NAMALWA (cell line): Measurements from ENCODE around the gene PLB1.
A peak's percentile ranks its signal among the peaks of the same experiment; 100 is the strongest.

Source experiments
- DNase-seq: peaks from one replicate; pipeline ENCODE4 v3.0.0-alpha.2; 2015; ENCODE audit warnings: low spot score

PLB1 gene

GRCh38 chr2:28613633-28614501, 118.0 kb downstream of the PLB1 start:
- DNase-seq = no peak

DNA sequence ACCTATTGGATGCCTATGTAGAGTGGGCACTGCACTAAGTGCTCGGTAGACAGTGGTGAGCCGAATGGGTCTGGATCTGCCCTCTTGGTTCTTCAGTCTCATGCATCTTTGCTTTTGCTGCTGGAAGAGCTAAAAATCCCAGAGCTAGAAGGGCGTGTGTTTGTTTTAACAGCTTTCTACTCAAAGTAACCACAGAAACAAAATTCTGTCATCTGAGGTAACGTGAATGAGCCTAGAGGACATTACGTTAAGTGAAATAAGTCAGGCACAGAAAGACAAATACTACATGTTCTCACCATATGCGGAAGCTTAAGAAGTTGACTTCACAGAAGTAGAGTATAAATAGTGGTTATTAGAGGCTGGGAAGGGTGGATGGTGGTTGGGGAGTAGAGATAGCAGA, 119.8 kb downstream of the PLB1 start:
- DNase-seq = no peak

DNA sequence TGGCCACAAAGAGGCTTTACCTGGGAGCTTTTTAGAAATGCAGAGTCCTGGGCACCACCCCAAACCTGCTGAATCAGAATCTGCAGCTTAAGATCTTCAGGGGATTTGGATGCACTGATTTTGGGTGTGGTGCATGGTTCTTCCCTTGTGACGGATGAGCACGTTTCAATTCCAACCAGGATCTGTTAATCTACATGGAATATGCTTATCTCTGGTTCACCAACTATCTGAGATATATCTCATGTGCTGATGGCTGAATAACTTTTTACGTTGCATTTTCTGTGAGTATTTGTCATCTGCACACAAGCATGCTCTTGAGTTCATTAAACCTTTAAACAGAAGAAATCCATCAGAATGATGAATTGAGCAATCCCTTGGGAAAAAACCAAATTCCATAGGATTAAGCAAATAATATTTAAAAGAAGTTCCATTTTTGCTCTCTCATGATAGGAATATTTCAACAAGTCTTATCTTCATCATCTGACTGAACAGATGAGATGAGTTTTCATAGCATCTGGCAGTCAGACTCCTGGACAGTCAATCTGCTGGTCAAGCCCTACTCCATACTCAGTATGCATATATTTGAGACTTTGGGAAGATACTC, 120.6 kb downstream of the PLB1 start:
- no peak for DNase-seq

DNA sequence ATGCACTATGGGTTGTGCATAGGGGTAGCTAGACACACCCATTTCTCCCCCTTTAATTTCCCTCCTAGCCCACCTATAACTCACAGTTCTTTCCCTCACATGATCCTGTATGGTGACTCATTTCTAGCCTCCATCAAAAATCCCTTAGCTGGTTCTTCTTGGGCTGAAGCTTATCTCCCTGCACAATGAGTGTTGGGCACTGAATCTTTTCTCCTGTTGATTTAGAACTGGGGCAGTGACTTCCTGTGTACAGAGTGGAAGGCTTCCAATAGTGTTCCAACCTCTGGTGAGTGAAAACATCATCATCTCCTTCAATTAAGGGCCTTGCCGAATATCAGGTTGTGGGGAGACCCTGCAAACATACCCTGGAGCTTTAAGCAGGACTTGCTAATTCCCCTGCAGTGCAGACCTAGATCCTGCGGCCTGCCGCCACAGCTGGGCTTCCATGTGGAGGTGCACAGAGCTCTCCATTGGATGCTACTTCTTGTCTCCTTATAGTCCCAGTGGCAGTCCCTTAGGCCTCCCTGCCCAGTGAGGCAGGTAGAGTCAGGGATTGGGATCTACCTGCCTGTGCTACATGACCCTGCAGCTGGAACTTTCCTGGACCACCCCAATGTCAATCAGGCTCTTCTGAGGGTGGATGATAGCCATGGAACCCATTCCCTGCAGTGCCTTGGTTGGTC, 121.8 kb downstream of the PLB1 start:
- DNase-seq = no peak

DNA sequence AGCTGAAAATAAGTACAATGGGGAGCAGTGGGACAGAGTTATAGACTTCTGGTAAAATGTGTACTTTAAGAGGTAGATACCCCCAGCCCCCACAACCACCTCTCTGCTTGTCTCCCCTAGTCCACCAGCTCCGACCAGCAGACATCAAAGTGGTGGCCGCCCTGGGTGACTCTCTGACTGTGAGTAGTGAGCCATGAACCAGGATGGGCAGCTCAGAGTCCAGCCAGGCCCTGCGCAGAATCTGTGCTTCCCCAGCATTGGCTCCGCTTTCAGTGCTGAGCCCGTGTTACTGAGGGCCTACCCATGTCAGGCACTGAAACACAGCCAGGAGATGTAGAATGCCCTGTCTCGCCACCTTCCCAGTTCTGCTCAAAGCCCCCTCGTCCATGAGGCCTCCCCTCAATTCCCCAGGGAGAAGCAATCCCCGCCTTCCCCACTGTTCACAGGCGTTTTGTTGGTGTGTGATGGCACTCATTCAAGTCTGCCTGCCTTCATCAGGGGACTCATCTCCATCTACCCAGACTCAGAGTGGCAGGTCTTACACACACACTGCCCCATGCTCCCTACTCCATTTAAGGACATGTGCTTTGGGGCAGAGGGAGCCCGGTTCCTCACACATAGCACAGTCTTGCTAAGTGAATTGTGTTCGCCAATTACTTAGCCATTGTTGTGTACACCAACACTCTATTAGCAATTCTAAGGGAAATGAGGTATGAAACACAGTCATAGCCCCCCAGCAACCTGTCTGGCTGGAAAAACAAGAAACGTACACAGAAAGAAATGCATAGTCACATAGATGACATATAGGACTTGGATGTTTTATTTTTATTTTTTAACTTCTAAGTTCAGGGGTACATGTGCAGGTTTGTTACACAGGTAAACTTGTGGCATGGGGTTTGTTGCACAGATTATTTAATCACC, 122.6 kb downstream of the PLB1 start:
- no peak for DNase-seq

DNA sequence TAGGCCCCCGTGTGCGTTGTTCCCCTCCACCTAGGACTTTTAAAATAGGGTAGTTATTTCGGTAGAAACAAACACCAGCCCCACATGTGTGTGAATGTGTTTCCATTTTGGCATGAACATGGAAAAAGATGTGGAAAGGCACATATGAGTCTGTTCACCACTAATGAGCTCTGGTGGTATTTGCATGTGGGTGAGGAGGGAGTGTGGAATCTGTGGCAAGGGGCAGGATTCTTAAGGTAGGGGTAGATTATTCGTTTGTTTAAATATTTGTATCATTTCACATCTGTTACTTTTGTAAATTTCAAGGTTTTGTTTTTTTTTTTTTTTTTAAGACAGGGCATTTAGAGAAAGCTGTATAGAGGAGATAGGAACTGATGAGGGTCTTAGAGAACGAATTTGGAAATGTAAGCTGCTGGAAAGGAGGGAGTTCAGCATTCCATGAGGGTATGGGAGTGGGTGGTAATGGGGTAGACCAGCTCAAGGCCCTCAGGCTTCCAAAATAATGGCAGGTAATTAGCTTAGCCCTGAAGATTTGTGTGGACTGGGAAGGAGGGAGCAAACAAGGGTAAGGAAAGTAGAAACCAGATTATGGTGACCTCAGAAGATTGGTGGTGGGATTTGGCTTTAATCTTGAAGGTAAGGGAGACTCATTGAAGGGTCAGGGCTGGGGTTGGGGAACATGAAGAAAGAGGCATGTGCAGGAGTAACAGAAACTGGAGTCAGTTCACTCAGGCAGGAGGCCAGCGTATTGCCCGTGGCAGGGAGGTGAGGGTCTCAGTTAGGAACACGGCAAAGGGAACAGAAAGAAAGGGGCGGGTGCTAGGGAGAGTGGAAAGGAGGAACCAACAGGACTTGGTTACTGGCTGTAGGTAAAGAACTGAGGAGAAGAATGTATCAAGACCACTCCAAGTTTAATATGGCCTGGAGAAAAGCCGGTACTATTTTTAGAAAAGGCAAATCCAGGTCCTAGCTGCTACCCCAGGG, 123.6 kb downstream of the PLB1 start:
- no peak for DNase-seq

- DNase-seq = no peak
Observed at GRCh38 chr2:28620291-28620793, 124.5 kb downstream of the PLB1 start.

DNA sequence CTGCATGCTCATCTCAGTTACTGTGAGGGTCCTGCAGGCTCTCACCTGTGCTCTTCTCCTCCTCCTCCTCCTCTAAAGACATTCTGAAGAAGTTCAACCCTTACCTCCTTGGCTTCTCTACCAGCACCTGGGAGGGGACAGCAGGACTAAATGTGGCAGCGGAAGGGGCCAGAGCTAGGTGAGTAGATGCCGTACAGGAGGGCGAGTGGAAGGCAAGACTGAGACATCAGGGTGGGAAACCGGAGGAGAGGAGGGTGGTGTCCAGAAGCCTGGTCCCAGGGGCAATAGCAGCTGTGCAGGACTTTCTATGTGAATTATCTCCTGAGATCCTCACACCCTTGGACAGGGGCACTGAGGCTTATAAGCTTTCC, 124.9 kb downstream of the PLB1 start:
- no peak for DNase-seq

DNA sequence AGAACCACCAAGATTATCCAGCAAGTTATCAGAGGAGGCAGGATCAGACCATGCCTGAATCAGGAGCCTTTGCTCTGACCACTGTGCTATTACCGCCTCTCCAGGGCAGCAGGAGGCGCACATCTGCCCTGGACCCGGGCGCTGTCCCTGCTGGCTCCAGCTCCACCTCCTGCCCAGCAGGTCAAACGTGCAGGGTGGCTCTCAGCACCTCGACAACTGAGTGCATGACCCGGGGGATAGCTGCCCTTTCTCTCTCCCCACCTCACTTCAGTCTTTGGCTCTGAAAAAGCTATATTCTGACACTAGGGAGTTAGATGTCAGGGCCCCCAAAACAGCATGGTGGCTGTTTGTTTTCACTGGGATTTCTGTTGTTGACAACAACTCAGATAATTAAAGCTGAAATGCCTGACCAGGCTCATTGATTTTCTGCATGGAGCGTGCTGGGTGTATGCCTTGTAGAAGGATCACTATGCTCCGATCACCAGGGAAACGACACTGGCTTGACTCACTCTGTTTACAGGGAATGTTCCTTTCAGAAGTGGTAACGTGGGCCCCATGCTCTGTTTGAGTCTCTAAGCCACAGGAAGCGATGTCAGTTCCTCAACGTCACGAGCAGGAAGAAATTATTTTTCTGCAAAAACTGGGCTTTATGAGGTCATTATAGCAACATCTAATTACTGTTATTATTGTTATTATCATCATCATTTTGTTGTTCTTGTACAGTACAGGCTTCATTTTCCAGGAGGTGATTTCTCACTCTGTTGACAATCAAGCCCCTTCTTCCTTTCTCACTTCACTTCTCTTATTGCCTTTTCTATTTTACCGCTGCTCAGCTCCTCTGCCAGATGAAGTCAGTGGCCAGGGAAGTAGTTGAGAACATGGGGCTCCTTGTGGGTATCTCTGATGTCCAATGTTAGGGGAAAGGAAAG, 125.6 kb downstream of the PLB1 start:
- DNase-seq = peak; percentile 45

DNA sequence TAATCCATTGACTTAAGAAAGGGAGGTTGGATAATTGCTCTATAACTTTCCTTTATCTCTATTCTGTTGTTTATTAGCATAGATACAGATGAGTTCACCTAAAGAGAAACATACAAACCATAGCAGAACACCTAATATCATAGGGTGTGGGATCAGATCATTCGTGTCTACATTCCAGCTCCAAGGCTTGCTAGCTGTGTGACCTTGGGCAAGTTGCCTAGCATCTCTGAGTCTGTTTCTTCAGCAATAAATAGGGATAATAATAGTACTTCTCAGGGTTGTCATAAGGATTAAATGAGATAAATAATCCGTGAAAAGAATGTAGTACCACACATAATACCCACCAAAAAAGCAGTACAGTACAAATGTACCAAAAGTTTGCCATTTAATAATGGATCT, 126.2 kb downstream of the PLB1 start:
- no peak for DNase-seq

GRCh38 chr2:28623582-28624405, 127.9 kb downstream of the PLB1 start:
- no peak for DNase-seq

- no peak for DNase-seq
Observed at GRCh38 chr2:28624436-28624792, 128.6 kb downstream of the PLB1 start.

GRCh38 chr2:28624793-28625701, 129.2 kb downstream of the PLB1 start:
- no peak for DNase-seq

GRCh38 chr2:28626376-28626775, 130.5 kb downstream of the PLB1 start:
- no peak for DNase-seq

DNA sequence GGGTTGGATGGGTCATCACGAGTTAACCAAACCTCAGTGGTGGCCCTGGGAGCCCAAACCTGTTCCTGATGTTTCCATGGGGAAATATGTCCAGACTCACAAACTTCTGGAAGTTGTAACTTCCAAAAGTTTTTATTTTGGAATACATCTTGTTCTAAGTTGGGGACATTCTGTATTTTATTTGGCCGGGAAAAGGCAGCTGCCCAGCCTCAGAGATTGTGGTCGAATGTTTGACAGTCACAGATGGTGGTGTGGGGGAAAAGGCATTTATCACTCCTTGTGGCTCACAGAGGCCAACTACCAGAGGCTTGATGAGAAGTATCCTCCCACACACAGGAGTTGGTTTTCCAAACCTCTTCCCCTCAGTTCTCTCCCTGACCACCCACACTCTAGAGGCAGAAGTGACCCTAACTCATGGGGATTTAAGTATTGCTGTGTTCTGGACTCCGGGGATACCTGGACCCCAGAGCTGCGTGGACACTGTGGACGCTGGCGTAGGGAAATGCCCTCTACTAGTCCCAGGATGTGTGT, 131.1 kb downstream of the PLB1 start:
- no peak for DNase-seq

- no peak for DNase-seq
Observed at GRCh38 chr2:28627722-28628480, 132.0 kb downstream of the PLB1 start.

DNA sequence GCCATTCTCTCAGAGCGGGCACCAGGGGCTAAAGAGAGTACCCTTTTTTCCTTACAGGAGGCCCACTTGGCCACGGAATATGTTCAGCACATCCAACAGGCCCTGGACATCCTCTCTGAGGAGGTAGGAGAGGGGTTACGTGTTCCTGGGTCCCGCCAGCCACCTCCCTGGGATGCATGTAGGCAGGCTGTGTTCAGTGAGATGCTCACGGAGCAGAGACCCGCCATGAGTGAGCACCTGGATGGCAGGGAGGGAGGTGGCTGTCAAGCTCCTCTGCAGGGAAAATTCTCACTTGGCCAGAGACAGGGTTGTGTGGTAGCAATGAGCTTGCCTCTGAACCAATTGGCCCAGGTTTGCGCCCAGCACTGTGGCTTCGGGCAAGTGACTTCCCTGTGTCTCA, 132.6 kb downstream of the PLB1 start:
- DNase-seq = no peak
